Measurements from ENCODE around the gene FAM81B. TPM values are rescaled to one million over a fixed set of nuclear protein-coding genes. Genes with fewer than 3 reads are reported as not detected.

The FAM81B gene
- total RNA-seq, 4 donors from 2014 or later: not detected

DNA sequence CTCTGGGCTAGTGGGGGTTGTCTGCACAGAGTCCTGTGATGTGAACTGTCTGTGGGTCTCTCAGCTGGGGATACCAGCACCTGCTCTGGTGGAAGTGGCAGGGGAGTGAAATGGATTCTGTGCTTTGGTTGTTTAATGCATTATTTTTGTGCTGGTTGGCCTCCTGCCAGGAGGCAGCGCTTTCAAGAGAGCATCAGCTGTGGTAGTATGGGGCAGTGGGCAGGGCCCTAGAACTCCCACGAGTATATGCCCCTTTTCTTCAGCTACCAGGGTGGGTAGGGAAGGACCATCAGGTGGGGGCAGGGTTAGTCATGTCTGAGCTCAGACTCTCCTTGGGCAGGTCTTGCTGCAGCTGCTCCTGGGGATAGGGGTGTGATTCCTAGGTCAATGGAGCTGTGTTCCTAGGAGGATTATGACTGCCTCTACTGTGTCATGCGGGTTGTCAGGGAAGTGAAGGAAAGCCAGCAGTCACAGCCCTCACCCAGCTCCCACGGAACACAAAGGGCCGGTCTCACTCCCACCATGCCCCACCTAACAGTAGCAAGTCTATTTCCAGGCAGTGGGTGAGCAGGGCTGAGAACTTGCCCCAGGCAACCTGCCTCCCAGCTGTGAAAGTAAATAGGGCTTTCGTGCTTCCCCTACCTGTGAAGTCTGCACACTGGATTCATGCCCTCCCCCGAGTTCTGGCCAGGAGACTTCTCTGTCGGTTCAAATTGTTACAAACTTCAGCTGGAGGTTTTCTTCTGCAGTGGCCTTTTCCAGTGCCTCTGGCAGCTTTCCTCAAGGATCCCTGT lies 25.7 kb upstream of the FAM81B start:
- TF ChIP-seq, protein P1, sequence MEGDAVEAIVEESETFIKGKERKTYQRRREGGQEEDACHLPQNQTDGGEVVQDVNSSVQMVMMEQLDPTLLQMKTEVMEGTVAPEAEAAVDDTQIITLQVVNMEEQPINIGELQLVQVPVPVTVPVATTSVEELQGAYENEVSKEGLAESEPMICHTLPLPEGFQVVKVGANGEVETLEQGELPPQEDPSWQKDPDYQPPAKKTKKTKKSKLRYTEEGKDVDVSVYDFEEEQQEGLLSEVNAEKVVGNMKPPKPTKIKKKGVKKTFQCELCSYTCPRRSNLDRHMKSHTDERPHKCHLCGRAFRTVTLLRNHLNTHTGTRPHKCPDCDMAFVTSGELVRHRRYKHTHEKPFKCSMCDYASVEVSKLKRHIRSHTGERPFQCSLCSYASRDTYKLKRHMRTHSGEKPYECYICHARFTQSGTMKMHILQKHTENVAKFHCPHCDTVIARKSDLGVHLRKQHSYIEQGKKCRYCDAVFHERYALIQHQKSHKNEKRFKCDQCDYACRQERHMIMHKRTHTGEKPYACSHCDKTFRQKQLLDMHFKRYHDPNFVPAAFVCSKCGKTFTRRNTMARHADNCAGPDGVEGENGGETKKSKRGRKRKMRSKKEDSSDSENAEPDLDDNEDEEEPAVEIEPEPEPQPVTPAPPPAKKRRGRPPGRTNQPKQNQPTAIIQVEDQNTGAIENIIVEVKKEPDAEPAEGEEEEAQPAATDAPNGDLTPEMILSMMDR (IDR thresholded peaks at IDR 0.05; ENCODE audit: low read depth): no peak

DNA sequence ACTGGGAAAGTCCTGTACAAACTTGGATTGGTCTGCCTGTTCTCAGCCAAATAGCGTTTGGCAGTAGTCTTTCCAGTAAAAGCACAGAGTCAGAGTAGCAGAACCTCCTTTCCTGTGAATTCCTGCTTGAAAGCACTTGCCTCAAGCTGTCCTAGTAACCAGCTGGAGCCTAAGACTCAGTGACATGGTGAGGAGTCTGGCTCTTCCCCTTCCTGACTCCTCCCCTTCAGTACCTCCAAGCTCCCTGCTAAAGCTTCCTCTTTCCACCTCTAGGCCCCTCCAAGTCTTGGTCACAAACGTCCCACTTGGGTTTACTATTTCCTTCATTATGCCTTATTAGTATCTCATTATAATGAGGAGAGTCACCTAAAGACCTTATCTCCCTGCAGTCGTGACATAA lies 21.4 kb upstream of the FAM81B start:
- TF ChIP-seq, protein P1 (IDR thresholded peaks at IDR 0.05; ENCODE audit: low read depth): no peak

DNA sequence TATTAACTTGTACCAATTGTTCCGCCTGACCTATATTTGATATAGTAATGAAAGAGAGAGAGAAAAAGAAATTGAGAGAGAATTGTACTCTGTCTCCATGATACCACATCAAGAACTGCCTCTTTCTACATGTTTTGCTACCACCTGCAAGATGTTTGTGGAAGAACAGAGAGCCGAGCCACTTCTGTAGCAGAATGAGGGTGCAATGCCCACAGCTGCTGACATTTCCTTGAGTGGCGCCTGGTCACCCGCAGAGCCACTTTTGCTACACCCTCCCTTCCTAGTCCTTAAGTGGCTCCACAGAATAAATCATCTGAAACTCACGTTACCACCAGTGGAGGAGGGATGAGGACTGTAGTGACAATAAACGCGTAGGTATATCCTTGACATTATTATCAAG lies 17.1 kb upstream of the FAM81B start:
- TF ChIP-seq, protein P1 (IDR thresholded peaks at IDR 0.05; ENCODE audit: low read depth): no peak

DNA sequence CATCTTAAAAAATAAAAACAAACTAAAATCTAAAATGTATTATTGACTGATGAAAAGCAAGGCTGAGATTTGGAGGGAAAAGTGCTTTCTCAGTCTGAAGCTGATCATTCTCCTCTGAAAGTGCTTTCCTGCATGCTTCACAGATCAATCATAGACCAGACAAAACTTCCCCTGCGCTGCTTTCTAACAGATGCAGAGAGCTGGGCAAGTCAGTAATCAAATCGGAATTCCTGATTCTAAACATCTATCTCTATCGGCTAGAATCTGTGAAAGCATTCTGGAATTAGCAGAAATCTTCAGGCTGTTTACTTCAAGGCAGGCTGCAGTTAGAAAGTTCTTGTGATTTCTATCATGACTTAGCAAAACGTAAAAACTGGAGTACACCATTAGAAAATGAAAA lies 15.6 kb upstream of the FAM81B start:
- TF ChIP-seq, protein P1 (IDR thresholded peaks at IDR 0.05; ENCODE audit: low read depth): no peak

DNA sequence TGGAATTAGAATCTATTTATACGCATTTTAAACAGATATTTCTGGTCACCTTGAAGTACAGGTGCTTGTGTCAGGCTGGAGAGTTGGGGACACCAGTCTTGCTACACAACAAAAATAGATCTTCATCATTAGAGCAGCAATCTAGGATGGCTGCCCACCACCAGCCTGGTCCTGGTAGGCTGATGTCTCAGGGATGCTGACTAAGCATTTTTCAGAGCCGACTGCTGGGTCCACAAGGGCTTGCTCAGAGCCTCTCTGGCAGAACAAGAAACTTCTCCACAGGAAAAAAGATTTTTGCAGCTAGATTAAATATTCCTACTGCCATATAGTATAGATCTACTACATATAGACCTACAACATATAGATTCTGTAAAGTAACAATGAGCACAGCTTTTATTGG lies 12.0 kb upstream of the FAM81B start:
- TF ChIP-seq, protein P1 (IDR thresholded peaks at IDR 0.05; ENCODE audit: low read depth): no peak

DNA sequence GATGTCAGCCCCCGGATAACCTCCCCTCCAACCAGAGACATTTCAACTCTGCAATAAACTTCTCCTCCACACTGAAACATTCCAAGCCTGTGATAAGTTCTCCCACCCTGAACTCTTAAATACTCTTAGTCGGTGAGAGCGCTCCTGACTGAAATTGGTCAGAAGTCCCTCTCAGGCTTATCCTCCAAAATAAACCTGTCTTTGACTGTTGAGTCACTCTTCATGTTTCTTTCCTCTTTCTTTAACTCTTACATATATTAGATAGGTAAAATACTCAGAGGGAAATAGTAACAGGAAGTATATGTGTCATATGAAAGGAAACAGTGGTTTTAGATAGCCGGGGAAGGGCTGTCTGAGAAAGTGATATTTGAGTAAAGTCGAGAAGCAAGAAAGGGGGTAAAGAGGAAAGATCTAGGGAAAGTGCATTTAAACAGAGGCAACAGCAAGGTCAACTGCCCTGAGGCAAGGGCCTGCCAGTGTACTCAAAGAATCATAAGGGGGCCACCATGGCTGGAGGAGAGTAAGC lies 11.0 kb upstream of the FAM81B start:
- TF ChIP-seq, protein P1 (IDR thresholded peaks at IDR 0.05; ENCODE audit: low read depth): no peak

DNA sequence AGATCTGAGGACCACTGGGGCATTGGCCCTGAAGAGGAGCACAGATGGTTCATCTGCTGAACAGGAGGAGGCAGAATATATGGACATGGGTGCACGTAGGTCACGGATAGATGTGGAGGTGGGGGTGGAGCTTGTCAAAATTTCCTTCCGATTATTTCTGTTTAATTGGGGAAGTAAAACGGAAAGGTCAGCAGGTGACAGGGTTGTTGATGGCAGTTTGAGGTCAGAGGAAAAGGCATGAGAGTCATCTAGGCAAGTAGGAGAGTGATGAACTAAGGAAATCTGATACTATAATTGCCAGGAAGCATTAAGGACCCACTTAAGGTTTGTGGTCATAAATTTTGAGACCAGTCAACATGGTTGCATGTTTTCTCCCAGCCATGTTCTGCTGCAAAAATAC lies 8.4 kb upstream of the FAM81B start:
- TF ChIP-seq, protein P1 (IDR thresholded peaks at IDR 0.05; ENCODE audit: low read depth): no peak

Measured in subcutaneous adipose tissue (tissue), 4 donors.